ENCODE measurements around the gene TTLL13.
A peak's percentile ranks its signal among the peaks of the same experiment; 100 is the strongest.

The TTLL13 gene

DNA sequence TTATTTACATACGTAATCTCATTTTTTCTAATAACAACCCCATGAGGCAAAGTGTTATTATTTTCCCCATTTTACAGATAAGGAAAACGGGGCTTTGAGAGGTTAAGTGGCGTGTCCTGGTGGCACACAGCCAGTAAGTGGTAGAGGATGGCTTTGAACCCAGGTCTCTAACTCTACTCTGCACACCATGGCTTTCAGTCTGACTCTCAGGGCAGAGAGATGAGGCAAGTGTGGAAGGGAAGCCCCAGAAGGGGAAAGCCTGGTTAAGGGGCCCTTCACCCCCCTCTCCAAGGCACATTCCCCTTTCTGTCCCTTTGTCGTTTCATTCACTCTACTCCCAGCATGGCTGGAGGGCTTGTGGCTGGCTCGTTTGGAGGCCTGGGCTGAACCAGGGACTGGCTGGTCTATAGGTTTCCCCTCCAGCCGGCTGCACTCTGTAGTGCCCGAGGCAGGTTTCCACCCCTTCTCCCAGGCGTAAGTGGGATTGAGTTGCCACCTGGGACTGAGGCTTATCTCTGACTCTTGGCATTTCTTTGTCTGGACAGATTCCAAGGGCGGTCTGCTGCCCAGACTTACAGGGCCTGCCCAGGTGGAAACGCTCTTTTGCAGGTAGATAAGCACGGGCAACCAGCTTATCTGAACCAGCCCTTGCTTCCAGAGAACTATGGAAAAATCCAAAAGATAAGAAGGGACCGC is 36.1 kb upstream of the TTLL13 start:
- no peak for DNase-seq (ENCODE audit: low spot score)
- ChIA-PET CTCF (interaction anchor here (0.6 to 2.0 kb wide), 7 partner anchors 8 to 252 kb away, joined by 3 to 10 read pairs (median 5); no protein-coding TSS in a partner anchor), POLR2A (ENCODE audit: low non-redundant PET) (interaction anchor here (0.7 to 1.8 kb wide), 3 partner anchors 10 to 20 kb away, joined by 4 to 7 read pairs (median 6); partner anchors contain the start of genes CIB1 and GDPGP1)
- TF ChIP-seq, protein P1, sequence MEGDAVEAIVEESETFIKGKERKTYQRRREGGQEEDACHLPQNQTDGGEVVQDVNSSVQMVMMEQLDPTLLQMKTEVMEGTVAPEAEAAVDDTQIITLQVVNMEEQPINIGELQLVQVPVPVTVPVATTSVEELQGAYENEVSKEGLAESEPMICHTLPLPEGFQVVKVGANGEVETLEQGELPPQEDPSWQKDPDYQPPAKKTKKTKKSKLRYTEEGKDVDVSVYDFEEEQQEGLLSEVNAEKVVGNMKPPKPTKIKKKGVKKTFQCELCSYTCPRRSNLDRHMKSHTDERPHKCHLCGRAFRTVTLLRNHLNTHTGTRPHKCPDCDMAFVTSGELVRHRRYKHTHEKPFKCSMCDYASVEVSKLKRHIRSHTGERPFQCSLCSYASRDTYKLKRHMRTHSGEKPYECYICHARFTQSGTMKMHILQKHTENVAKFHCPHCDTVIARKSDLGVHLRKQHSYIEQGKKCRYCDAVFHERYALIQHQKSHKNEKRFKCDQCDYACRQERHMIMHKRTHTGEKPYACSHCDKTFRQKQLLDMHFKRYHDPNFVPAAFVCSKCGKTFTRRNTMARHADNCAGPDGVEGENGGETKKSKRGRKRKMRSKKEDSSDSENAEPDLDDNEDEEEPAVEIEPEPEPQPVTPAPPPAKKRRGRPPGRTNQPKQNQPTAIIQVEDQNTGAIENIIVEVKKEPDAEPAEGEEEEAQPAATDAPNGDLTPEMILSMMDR (conservative IDR thresholded peaks at IDR 0.05; ENCODE audit: low read depth), result no peak
- H3K27ac ChIP-seq, result peak overlapping the region; percentile 100

DNA sequence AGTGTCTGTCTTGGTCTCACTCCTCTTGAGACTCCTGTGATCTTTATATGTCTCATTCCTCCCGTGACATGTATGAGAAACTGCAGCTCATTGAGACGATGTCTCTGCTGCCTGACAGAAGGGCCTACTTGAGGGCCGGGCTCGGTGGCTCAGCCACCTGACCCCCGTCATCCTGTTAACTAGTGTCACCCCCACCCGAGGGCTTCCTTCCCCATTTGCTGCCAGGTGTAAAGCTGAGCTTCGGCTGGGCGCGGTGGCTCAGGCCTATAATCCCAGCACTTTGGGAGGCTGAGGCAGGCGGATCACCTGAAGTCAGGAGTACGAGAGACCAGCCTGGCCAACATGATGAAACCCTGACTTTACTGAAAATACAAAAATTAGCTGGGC is 35.5 kb upstream of the TTLL13 start:
- ChIA-PET POLR2A (ENCODE audit: low non-redundant PET) (interaction anchor here (0.7 kb wide), 2 partner anchors 17 to 23 kb away, joined by 7 to 14 read pairs; no protein-coding TSS in a partner anchor), CTCF (interaction anchor here (0.6 to 2.0 kb wide), 7 partner anchors 16 to 438 kb away, joined by 3 to 10 read pairs (median 5); partner anchors contain the start of gene MESP2)
- TF ChIP-seq, protein P1 (conservative IDR thresholded peaks at IDR 0.05; ENCODE audit: low read depth), result no peak
- DNase-seq (ENCODE audit: low spot score), result no peak
- H3K27ac ChIP-seq, result peak overlapping the region; percentile 100

DNA sequence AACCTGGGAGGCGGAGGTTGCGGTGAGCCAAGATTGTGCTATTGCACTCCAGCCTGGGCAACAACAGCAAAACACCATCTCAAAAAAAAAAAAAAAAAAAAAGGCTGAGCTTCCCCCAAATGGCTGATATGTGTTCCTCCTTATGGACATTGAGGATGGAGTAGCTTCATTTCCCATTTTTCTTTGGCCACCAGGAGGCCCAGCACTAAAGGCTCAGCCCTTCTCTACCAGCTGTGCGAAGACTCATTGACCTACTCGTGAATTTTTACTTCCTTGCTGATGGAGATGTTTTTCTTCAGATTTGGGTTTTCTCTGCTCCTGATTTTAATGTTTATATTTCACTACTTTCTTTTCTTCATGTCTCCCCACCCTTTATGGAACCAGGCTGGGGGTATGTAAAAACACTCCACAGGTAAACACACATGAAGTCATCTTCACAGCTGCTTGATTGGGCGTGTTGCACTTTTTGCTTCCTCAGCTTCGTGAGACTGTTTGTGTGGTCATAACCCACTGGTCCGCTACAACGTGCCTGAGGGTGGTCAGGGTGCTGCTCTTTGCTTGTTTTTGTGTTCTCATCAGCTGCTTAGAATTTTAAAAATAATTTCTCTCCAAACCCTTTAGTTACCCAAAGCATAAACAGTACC is 34.7 kb upstream of the TTLL13 start:
- CTCF ChIA-PET, result interaction anchor here (0.6 to 1.2 kb wide), 5 partner anchors 9 to 114 kb away, joined by 3 to 5 read pairs (median 4); no protein-coding TSS in a partner anchor
- POLR2A ChIA-PET (ENCODE audit: low non-redundant PET), result interaction anchor here (0.7 kb wide), 2 partner anchors 24 to 61 kb away, joined by 14 read pairs; no protein-coding TSS in a partner anchor
- no peak for DNase-seq (ENCODE audit: low spot score)
- peak overlapping the region; percentile 100 for H3K27ac ChIP-seq
- TF ChIP-seq, protein P1 (conservative IDR thresholded peaks at IDR 0.05; ENCODE audit: low read depth), result no peak

DNA sequence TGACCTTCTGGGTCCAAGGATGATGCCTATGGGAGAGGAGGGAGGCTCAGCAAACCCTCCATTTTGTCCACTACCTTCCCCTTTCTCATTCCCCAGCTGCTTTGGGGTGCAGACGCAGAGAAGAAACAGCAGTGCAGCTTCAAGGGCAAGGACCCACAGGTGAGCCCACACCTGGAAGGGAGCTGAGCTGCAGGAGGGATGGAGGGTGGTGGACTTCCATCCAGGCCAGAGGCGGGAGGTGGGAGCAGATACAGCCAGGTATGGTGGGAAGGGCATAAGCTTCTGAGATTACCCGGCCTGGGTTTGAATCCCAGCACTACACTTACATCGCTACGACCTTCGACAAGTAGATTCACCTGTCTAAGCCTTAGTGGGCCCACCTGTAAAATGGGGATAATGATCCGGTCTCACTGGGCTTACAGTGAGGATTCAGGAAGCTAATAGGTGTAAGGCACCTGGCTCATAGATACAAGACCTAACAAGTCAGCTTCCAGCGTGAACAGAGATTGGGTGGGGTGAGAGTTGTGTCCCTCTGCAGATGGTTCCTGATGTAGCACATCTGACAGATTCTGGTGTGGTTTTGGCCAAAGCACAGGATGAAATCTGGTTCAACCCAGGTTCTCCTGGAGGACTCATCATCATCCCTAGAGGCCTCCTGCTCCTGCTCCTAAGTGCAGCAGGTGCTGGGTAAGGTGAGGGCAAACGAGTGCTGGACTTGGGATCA is 31.5 kb upstream of the TTLL13 start:
- TF ChIP-seq, protein P1 (conservative IDR thresholded peaks at IDR 0.05; ENCODE audit: low read depth), result no peak
- no peak for DNase-seq (ENCODE audit: low spot score)
- H3K27ac ChIP-seq, result peak overlapping the region; percentile 73
- POLR2A ChIA-PET (ENCODE audit: low non-redundant PET), result no interaction called here
- CTCF ChIA-PET, result interaction anchor here (1.4 kb wide), 1 partner anchor 69 kb away, joined by 10 read pairs; no protein-coding TSS in a partner anchor

DNA sequence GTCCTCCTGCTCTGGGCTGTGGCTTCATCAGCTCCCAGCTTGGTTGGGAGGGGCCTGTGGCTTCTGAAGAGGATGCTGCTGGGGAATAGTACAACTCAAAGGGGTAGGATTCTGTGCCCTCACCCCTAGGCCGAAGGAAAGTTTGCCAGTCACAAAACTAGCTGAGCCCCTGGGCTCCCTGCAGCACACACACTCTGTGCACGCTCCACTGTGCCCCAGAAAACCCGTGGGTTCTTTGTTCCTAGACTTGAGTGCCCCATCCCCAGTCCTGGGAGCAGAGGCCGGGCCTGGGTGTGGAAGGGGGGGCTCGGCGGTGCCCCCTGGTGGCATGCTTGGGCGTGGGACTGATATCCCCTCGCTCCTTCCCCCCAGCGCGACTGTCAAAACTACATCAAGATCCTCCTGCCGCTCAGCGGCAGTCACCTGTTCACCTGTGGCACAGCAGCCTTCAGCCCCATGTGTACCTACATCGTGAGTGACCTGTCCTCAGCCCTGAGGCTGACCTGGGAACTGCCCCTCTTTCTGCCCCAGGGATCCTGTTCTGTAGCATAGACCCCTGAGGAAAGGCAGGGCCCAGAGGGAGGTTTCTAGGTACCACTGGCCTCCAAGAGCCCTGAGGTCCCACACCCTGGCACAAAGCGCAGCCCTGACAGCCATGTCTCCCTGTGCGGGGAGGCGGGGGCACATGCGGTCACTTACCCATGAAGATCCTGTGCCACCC is 29.8 kb upstream of the TTLL13 start:
- POLR2A ChIA-PET (ENCODE audit: low non-redundant PET), result no interaction called here
- CTCF ChIA-PET, result interaction anchor here (0.6 to 1.0 kb wide), 3 partner anchors 76 to 133 kb away, joined by 3 read pairs; no protein-coding TSS in a partner anchor
- no peak for DNase-seq (ENCODE audit: low spot score)
- peak overlapping the region; percentile 73 for H3K27ac ChIP-seq
- TF ChIP-seq, protein P1 (conservative IDR thresholded peaks at IDR 0.05; ENCODE audit: low read depth), result peak; percentile 76
